Measurements from ENCODE around the gene ARHGEF16.

Gene ARHGEF16

DNA sequence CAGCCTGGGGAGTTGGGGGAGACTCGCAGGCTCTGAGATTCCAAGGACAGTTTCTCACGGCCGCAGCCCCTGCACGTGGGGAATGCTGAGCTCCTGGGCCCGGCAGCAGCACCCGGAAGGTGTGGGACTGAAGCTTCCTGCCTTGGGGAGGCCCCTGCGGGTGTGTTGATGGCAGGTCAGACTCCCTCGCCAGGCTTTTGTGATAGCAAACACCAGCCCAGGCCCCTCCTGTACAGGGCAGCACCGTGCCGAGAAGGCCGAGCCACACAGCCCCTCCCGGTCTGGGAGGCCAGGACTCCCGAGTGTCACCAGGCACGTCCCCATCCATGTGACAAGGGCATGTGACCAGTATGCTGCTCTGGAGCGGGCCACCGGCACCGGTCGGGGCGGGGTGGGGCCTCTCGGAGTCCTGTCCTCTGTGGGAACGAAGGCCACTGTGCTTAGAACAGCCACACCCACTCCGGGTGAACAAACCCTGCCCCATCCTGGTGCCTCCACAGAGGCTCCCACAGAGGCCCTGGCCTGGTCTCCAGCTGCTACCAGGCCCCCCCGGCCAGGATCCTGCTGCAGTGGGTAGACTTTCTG lies 31.1 kb upstream of the ARHGEF16 start:
- no peak for DNase-seq

DNA sequence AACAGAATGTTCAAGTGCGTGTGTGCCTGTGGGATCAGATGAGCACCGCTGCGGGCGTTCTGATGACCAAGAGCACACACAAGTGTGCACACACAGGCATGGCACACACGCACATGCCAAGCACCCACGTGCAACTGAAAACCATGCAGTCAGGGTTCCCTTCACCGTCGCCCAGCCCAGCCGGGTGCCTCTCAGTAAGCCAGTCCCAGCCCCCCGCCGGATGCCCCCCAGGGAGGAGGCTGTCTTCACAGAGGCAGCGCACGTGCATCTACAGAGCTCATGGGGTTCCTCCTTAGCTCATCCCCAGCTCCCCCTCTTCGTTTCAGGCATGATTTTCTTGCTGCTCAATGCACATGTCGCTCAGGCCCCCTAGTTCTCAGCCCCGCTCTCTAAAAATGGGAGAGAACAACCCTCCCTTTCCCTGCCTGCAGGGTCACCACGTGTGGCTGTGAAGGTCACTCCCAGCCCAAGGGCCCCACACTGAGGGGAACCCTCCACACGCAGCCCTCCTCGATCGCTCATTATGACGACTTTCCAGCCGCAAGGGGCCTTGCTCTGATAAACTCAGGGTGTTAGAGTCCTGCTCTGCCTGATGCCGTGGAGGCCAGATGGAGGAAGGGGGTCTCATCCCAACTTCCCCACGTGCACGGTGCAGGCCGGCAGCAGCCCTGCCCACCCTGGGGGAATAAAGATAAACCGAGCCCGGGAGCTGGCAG lies 30.4 kb upstream of the ARHGEF16 start:
- no peak for DNase-seq

DNA sequence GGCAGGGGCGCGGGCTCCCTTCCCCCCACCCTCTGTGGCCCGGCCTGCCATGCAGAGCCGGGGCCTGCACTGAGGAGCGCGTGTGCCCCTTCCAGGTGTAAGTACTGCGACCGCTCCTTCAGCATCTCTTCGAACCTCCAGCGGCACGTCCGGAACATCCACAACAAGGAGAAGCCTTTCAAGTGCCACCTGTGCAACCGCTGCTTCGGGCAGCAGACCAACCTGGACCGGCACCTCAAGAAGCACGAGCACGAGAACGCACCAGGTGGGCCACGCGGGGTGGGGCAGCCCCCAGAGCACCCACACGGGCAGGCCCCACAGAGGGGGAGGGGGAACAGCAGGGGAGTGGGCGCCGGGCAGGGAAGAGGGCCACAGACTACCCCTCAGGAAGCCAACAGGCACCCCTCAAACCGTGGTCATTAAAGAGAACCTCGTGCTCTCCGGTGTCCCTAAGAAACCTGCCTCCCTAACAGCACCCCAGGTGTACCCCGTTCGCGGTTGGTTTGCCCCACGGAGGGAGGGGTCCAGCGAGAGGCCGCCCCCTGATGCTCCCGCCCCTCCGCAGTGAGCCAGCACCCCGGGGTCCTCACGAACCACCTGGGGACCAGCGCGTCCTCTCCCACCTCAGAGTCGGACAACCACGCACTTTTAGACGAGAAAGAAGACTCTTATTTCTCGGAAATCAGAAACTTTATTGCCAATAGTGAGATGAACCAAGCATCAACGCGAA lies 28.8 kb upstream of the ARHGEF16 start:
- no peak for DNase-seq

DNA sequence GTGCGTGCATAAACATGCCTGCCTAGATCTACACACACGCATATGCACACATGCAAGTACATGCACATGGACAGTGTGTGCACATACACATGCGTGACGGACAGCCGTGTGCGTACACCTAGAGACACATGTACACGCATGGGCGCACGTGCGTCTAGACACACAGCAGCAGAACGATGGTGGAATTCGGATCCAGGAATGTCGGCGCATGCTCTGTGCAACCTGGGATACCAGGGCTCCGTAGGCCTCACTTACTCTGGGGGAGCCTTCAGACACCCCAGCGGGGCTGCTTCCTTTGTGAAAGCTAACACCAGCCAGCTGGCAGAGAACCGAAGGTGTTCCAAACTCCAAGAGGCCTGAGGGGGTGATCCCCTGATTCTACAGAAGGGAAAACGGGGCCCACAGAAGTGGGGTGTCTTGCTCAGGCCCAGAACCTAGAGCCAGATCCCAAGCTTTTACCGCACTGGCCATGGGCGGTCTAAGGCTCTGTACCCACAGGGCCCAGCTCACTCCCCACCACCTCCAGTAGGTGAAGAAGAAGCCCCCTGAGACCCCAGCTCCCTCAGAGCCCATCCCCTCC lies 27.4 kb upstream of the ARHGEF16 start:
- no peak for DNase-seq

DNA sequence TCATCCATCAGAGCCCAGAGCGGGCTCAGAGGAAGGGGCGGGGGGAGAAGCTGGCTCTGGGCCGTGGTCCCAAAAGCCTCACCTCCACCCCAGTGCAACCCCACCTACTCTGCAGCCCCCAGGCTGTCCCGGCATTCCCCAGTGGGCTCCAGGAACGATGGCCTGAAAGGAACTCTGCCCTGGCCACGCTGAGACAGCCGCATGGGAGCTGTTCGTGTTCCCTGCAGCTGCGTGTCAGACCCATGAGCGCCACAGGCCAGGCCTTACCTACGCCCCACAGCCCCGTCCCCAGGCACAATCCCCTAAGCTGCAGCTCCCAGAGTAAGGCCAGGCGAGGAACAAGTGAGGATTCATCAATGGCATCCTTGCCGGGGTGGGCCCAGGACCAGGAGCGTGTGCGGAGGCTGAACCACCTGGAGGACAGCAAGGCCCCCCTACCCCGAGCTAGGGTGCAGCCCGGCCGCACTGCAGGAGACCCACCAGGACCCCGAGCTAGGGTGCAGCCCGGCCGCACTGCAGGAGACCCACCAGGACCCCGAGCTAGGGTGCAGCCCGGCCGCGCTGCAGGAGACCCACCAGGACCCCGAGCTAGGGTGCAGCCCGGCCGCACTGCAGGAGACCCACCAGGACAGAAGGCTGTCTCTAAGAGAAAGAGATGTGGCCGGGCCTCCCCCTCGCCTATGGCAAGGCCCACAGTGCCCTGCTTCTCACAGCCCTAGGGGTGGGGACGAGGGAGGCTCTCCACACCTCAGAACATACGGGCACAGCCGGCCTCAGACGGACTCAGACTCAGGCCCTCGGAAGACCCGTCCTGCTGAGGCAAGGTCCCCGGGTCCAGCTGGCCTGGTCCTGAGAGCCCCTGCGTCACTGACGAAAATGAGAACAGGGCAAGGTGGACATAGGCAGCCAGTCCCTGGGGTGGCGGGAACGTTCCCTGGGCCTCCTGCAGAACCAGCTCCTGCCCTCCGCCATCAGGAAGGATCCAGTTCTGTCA lies 26.5 kb upstream of the ARHGEF16 start:
- DNase-seq, result no peak

DNA sequence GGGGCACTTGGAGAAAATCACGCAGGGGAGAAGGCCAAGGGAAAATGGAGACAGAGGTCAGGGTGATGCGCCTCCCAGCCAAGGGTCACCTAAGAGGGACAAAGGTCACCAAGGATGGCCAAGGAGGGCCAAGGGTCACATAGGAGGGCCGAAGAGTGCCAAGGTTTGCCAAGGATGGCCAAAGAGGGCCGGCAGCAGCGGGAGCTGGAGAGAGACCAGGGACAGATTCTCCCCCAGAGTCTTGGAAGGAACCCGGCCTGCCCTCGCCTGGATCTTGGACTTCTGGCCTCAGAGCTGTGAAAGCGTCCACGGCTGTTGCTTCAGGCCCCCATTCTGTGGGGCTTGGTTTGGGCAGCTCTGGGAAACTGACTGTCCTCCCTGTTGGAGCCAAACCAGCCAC lies 25.6 kb upstream of the ARHGEF16 start:
- no peak for DNase-seq

DNA sequence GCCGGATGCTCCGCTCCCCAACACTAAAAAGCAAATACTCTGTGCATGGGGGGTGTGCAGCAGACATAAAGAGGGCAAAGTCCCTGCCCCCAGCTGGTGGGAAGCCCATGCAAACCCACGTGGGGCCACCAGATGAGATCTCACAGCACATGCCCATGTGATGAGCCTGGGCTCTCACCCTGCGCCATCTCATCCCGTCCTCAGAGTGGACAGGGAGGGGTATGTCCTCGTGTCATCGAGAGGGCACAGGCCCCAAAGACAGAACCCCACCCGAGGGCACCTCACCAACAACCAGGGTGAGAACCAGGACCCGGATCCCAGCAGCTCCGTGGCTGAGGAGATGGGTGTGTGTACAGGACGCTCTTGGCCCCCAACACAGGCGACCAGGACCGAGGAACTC lies 25.1 kb upstream of the ARHGEF16 start:
- no peak for DNase-seq

DNA sequence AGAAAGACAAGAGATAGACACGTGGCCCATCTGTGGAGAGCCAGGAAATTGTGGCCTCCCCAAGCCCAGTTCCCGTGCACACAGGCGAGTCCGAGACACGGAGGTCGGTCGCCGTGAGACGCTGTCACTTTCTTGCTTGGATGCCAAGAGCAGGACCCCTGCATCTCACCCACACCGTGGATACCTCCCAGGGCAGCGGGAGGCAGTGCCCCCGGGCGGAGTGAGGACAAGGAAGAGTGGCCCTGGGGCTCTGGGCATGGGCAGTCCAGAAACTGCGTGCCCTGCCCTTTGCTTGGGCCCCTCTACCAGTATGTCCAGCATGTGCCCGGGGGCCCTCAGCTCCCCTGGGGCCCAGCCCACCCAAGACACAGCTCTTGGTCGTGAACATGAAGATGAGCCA lies 24.7 kb upstream of the ARHGEF16 start:
- DNase-seq, result no peak

DNA sequence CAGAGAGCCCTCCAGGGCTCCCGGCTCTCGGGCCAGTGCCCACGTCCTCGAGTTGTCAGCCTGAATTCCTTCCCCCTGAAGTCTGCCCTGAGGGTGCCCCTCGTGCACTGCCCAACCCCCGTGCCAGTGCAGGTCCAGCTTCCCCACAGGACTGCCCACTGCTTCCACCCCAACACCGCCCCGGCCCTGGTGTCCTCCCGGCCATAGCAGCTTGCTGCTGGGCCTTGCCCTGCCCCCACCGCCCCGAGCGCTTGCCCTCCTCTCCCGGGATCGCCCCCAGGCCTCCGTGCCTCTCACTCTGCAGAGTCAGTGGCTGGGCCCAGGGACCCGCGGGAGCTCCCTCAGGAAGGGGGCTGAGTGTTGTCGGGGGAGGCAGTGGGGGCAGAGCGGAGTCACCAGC lies 24.1 kb upstream of the ARHGEF16 start:
- DNase-seq, result no peak

DNA sequence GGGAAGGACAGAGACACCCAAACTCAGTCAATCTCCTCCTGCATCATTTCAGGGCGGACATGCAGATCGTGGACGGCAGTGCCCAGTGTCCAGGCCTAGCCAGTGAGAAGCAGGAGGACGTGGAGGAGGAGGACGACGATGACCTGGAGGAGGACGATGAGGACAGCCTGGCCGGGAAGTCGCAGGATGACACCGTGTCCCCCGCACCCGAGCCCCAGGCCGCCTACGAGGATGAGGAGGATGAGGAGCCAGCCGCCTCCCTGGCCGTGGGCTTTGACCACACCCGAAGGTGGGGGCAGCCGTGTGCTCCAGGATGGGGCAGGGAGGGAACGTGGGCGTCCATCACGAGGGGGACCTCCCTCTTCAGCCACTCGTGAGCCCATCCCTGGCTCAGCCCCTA lies 23.6 kb upstream of the ARHGEF16 start:
- DNase-seq, result no peak

DNA sequence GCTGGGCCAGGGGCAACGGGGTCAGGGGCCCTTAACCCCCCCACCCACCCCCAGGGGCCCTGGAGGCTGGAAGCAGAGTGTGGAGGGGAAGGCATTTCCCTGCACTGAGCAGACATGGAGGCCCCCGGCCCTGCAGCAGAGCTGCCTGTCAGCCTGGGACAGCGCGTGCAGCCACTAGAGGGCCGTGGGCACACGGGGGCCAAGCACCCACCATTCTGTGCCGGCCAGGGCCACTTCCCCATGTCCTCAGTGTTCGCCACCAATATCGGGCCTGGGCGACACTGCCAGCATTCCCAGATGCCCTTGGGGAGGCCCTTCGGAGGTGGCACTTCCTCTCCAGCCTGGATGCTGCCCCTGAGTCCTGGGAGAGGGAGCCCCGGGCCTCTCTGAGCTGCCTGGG lies 23.2 kb upstream of the ARHGEF16 start:
- DNase-seq, result no peak

DNA sequence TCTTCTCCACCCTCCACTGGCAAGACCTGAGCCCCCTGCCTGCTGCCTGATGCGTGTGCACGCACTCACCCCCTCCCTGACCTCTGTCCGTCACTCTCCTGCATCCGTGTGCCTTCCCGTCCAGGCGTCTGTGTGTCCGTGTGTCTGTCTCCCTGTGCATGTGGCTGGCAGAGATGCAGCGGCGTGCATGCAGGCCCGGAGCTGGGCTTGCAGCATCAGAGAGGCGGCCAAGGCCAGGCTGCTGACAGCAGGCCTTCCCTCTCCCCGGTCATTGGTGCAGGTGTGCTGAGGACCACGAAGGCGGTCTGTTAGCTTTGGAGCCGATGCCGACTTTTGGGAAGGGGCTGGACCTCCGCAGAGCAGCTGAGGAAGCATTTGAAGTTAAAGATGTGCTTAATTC lies 22.8 kb upstream of the ARHGEF16 start:
- no peak for DNase-seq

DNA sequence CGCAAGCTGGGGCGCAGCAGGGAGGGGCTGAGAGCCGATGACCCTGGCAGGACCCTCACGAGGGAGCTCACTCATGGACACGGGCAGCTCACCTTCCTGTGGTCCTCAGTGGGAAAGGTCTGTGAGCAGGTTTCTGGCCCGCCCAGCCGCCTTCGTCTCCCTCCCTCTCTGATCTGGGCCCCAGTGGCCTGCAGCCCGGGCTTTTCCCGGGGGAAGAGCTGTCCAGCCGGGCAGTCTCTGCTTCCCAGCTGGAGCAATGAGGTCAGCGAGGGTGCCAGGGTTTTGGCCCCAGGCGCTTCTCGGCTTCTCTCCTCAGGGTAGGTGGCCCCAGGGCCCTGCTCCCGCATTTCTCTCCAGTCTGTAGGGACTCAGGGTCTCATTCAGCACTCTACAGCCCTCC lies 22.2 kb upstream of the ARHGEF16 start:
- DNase-seq, result no peak

DNA sequence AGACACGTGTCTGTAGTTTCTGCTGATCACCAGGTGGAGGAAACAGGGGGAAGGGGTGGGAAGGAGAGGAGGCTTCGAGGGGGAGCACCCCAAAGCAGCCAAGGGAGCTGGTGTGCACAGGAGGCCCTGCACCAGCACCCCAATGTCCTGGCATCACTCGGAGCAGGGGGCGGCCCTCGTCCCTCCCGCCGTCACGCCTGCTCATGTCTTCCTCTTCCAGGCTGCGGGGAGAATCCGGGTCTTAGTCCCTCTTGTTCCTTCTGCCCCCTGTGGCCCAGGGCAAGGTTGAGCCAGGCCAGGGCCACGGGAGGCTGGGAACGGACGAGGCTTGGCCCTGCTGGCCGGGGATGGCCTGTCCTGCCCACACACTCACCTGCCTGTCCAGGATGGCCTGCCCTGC lies 21.4 kb upstream of the ARHGEF16 start:
- no peak for DNase-seq

DNA sequence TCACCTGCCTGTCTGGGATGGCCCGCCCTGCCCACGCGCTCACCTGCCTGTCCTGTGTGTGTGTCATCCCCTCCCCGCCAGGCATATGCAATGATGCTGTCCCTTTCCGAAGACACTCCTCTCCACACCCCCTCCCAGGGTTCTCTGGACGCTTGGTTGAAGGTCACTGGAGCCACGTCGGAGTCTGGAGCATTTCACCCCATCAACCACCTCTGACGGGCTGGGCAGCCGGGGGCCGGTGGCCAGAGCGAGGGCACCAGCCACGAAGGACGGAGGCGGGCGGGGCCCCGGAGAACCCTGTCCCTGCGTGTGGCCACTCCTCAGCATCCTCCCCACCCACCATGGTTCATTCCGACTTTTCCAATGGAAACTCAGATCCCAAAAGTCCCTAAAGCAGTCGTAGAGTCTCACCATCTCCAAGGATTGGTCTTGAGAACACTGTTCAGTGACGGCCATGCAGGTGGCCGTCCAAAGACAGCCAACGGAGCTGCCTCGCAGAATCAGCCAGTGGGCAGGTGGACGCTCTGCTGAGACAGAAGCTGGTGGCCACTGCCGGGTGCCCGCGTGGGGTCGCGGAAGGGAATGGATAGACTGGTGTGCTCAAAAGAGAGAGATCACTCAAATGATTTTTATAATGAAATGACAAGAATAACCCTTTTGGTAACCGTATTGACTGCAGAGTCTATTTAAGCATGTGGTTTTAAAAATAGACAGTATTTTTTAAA lies 20.7 kb upstream of the ARHGEF16 start:
- DNase-seq, result no peak

DNA sequence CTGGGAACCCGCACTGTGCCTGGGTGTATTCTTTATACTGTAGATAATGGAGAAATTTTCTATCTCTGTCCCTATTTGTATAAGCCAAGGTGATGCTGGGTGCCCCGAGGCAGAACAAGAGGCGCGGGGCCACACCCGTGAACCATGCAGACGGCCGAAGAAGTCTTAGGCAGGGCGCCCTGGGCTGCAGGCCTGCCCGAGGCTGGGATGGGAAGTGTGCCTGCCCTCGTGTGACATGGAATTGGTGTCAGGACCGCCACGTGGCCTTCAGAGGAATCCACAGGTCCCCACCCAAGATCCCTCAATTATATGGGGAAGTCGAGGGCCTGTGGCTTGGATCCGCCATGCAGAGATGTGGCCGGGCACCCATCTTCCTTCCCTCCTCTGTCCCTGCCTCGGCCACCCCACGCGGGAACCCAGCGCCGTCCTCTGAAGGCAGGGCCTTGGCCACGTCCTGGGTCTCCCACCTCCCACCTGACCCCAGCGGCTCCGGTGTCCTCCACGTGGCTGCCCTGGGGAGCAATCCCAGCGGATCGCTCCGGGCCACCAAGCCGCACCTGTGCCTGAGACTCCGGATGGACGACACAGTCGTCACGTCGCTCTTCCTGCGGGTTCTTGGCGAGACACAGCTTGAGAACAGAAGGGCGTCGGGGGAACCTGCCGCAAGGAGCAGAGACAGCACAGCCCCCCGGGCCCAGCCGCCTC lies 19.9 kb upstream of the ARHGEF16 start:
- no peak for DNase-seq

DNA sequence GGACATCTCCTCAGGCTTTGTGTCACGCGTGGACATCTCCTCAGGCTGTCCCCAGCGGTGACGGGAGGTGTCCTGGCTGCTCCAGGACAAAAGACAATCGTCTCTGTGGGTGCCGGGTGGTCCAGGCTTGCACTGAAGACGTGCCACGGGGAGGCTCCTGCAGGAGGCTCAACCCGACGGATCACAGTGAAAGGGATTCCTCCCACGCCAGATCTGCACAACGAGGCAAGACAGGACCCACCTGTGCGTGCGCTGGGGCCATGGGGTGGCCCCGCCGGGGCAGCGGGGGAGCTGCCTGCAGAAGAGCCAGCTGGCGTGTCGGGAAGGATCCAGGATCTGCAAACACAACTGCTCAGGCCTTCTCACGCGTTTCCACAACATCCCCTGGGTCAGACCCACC lies 18.8 kb upstream of the ARHGEF16 start:
- no peak for DNase-seq

DNA sequence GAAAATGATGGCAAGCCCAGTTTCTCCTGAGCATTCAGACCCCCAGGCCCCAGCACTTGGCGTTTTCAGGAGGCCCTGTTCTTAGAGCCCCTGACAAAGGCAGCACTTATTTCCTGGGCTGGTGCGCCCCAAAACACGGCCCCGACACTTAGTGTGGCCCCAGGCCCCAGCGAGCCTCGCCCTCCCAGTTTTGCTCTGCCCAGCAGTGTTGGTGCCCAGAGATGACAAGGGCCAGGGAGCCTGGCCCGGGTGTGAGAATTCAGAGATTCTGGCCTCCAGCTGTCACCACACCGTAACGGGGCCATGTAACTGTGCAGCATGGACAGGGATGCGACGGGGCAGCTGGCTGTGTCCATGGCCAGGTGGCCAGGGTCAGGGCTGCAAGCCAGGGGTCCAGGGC lies 18.0 kb upstream of the ARHGEF16 start:
- no peak for DNase-seq

DNA sequence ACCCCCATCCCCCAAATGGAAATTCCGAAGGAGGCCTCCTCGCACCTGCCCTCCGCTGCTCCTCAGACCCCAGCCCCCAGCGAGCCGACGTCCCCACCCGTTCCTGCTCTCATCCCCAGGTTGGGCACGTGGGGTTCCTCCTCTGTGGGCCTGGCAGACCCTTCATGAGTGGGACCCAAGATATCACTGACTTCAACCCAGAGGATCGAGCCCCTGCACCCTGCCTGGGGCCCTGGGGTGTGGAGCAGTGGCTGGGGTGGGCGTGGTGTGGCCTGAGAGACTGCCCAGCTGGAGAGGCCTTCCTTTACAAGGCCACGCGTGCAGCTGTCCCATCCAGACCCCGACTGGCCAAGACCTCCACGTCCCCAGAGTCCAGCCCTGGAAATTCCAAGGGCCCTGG lies 17.6 kb upstream of the ARHGEF16 start:
- no peak for DNase-seq

DNA sequence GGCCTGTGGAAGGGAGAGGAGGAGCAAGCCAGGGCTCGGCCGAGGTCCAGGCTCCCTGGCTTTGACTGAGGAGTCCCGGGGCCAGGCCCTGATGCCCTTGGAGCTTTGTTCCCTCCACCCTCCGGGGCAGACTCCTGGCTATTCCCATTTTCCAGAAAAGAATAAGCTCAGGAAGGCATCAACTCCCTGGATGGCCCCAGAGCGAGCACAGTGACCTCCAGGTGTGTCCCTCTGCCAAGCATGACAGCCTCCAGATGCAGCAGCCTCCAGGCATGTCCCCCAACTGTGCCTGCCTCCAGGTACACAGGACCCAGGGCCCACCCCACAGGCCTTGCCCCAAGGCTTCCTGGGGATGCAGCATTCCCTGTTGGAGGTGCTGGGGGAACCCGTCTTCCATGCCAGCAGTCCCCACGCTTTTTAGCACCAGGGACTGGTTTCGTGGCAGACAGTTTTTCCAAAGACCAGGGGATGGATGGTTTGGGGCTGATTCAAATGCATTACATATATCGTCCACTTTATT lies 15.7 kb upstream of the ARHGEF16 start:
- no peak for DNase-seq
